Neural progenitor cell (in vitro differentiated cells): ENCODE data around the gene IQSEC3.

Experiments
- EZH2 ChIP-seq: fragments of 200-600 bp; sonication (generic); IDR thresholded peaks from 2 replicates; pipeline ENCODE4 v1.6.1; 2017; ENCODE audit warnings: antibody characterized with exemption, mild to moderate bottlenecking, moderate library complexity
- EZH2phosphoT487 ChIP-seq: fragments of 200-600 bp; sonication (generic); IDR thresholded peaks from 2 replicates; pipeline ENCODE4 v1.6.1; 2017; ENCODE audit warnings: antibody characterized with exemption
- TF ChIP-seq, protein P1 (sequence below): fragments of 200-600 bp; sonication (generic); IDR thresholded peaks from 2 replicates; pipeline ENCODE4 v1.5.1; 2017; ENCODE audit warnings: antibody characterized with exemption, mild to moderate bottlenecking

DNA sequence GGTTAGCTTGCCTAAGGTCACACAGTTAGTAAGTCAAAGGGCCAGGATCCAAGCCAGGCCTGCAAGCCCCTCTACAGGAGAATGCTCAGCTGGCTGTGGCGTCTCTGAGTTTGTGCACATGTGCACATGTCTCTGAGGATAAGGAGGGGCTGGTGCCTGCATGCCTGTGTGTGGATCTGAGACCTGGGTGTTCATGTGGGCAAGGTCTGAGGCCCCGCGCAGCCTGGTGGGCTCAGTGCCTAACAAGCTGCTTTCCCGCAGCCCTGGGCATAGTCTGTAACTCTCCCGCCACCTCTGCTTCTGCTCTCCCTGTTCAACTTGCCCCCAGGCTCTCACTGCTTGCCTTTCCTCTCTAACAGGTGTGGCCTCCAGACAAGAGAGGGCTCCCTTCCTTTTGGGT lies 151.7 kb downstream of the IQSEC3 start:
- TF ChIP-seq, protein P1, sequence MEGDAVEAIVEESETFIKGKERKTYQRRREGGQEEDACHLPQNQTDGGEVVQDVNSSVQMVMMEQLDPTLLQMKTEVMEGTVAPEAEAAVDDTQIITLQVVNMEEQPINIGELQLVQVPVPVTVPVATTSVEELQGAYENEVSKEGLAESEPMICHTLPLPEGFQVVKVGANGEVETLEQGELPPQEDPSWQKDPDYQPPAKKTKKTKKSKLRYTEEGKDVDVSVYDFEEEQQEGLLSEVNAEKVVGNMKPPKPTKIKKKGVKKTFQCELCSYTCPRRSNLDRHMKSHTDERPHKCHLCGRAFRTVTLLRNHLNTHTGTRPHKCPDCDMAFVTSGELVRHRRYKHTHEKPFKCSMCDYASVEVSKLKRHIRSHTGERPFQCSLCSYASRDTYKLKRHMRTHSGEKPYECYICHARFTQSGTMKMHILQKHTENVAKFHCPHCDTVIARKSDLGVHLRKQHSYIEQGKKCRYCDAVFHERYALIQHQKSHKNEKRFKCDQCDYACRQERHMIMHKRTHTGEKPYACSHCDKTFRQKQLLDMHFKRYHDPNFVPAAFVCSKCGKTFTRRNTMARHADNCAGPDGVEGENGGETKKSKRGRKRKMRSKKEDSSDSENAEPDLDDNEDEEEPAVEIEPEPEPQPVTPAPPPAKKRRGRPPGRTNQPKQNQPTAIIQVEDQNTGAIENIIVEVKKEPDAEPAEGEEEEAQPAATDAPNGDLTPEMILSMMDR = no peak
- TF ChIP-seq EZH2 = no peak
- TF ChIP-seq EZH2phosphoT487 = no peak
